NK-92 (cell line): ENCODE measurements around the gene GNB1L.
"Not testable (repeated sequence)": the region's sequence is repeated elsewhere in the genome, so short reads cannot be mapped to it uniquely, and the experiment has no call there.

Source experiments
- DNase-seq: peaks from one replicate; lab custom pipeline; 2025; ENCODE audit not compliant: unreplicated experiment; lab: John Stamatoyannopoulos, UW

The GNB1L gene

DNA sequence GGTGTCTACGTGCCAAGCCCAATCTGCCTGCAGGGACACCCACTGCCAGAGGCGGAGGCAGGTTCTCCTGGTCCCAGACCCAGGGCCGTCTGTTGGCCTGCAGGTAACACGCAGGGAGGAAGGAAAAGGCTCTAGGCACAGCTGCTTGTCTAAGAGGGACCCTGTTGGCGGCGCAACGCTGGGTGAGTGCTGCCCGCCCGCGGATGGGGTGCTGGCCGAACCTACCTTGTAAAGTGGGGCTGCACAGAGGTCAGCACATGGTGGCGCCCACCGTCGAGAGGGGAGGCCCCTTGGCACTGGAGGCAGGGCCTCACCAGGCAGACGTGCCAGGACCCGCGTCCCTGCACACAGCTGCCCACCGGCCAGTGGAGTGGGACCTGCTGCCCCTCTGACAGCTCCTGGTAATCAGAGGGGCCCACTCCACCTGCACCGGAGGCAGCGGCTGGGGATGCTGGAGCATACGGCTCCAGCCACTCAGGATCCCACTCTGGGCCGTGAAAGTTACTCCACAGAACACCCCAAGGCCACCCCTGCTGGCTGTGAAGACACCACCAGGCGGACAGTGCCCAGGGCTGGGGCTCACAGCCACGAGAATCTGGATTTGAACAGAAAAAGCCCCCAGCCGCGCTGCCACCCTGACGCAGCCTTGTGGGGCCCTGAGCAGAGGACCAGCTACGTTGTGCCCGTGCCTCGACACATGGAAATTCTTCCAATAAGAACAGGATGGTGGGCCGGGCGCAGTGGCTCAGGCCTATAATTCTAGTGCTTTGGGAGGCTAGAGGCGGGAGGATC is 70.1 kb downstream of the GNB1L start:
- DNase-seq: no peak

DNA sequence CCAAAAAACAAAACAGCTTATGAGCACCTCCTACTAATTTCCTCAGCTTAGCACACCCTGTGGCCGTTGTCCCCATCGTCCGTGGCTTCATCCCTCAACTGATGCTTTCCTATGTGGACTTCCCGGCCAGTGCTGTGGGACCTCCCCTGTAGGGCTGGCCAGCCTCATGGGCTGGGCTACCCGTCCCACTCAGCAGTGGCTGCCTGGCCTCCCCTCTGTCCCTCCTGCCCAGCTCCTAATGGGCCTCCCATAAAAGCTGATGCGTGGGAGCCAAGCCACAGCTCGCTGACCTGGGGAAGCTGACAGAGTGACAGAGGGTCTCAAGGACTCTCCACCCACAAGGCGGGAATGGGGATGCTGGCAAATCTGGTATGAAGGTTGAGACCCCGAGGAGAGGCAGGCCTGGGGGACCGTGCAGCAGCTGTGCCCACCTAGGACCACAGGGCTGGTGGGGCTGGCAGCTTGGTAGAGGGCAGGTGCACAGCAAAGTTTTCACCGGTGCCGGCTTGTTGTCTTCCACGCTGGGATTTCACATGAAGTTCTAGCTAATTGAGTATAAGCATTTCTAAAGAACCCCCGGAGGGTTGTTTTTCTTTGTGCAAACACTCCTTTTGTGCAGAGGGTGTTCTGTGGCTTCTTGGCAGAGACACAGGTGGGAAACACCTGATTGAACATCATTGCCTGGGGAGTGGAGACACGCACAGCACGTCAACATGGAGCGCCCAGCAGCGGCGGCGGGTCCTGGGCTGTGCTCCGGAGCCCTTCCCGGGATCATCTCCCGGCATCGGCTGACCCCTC is 70.9 kb downstream of the GNB1L start:
- no peak for DNase-seq

DNA sequence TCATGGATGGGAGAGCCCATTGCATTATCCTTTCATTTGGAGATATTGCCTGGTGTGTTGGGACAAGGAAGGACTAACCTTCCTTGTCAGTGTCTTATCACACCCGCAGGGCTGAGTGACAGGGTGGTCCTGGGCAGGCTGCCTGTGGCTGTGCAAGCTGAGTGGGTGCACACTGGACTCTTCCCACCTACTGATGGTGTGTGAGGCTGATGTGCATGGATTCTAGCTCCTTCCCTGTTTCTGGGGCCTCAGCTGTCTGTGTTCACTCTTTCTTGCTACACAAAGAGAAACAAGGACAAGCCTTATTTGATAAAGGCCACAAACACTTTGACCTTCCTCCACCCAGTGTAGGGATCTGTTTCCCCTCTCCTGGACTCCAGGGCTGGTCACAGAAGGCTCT is 72.1 kb downstream of the GNB1L start:
- no peak for DNase-seq

DNA sequence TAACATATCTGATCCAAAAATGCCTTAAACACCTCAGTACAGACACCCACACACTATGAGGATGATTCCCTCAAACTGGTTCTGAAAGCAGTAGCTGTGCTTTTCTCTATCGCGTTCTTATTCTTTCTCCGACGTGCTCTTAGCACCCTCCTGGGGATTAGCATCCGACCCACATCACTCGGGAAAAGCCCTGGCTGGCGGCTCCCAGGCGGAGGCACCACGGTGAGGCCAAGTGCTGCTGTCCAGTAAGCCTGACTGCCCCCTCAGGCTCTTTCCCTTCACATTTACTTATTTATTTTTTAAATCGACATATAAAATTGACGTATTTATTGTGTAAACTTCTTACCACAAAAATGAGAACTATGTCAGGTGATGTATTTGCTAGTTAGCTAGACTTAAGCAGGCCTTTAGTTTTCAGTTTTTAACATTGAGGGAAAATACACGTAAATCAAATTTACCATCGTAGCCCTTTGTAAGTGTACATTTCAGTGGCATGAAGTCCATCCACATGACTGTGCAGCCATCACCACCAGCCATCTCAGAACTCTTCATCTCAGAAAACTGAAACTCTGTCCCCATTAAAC is 74.9 kb downstream of the GNB1L start:
- no peak for DNase-seq

DNA sequence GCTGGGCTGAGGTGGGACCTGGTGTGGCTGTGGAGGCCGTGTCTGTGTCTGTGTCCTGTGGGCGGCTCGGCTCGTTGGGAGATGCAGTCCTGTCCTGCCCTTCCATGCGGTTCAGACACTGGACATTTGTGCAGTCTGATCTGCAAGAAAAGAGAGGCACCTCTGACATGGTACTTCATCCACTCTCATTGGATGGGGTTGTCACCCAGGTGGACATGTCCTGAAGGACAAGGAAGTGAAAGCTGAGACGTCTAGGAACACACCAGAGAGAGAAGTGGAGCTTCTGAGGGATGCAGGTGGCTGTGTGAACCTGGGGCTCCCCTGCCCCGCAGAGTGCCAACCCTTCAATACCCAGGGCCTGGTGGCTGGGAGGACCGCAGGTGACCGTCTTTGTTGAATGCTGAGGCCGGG is 75.7 kb downstream of the GNB1L start:
- DNase-seq: no peak

DNA sequence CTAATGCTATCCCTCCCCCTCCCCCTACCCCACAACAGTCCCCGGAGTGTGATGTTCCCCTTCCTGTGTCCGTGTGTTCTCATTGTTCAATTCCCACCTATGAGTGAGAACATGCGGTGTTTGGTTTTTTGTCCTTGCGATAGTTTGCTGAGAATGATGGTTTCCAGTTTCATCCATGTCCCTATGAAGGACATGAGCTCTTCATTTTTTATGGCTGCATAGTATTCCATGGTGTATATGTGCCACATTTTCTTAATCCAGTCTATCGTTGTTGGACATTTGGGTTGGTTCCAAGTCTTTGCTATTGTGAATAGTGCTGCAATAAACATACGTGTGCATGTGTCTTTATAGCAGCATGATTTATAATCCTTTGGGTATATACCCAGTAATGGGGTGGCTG is 77.5 kb downstream of the GNB1L start:
- not testable (repeated sequence) for DNase-seq

DNA sequence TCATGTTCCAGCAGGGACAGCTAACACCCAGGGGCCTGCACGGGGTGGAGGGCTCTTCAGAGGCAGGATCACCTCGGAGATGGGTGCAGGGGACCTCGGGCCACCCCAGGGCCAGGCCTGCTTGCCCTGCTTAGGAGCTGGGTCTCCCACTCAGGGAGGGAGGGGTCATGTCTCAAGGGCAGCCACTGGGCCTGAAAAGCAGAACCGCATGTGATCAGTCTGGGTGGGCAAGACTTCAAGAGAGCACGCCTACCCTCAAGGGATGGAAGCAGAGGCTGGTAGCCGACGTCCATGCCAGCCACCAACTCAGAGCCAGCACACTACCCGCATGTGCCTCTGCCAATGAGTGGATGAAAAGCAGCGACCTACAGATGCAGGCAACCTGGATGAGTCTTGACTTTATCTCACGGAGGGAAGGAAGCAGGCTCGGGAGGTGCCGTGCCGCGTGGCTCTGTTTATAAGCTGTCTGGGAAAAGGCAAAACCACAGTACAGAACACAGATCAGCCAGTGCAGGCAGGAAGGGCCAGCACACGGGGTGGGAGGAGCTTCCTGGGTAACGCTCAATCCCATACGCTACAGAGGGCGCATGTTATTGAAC is 78.1 kb downstream of the GNB1L start:
- no peak for DNase-seq

DNA sequence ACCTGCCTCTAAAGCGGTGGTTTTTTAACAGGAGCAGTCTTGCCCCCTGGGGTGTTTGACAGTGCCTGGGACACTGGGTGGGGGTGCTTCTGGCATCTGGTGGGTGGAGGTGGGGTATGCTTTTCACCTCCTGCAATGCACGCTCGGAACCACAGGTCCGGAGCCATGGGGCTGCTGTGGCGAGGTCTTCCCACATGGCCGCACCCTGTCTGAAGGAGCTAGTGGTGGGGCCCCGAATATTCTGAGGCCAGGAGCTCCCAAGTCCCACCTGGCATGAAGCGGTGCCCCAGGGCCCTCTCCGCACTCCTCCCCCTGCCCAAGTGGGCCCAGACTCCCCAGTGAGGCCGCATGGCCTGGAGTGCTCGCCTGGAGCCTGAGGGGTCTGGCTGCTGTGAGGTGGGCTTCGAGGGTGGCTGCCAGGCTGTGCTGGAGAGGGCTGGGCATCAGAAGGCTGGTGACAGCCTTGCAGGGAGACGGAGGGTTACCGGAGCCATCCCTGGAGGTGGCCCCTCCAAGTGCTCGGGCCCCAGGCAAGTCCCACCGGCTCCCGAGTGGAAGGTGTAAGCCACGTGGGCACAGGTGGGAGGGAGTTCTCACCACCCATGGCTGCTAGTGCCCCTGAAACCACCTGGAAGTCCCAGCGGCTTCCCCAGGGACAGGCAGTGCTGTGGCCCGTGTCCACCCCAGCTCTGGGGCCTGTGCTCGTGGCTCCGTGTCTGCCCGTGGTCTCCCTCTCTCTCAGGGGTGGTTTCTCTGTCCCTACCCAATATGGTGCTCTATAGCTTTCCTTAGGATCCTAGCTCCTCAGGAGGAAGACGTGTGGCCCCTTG is 79.0 kb downstream of the GNB1L start:
- DNase-seq: no peak

DNA sequence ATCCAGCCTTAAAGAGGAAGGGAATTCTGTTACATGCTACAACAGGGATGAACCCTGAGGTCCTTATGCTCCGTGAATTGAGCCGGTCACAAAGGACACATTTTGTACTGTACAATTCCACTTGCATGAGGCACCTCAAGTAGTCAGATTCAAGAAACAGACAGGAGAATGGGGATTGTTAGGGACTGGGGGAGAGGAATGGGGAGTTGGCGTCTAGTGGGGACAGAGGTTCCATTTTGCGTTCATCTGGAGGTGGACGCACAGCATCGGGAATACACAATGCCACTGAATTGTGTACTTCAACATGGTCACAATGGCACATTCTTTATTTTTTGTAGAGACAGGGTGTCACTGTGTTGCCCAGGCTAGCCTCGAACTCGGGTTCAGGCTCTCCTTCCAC is 80.0 kb downstream of the GNB1L start:
- DNase-seq: no peak

DNA sequence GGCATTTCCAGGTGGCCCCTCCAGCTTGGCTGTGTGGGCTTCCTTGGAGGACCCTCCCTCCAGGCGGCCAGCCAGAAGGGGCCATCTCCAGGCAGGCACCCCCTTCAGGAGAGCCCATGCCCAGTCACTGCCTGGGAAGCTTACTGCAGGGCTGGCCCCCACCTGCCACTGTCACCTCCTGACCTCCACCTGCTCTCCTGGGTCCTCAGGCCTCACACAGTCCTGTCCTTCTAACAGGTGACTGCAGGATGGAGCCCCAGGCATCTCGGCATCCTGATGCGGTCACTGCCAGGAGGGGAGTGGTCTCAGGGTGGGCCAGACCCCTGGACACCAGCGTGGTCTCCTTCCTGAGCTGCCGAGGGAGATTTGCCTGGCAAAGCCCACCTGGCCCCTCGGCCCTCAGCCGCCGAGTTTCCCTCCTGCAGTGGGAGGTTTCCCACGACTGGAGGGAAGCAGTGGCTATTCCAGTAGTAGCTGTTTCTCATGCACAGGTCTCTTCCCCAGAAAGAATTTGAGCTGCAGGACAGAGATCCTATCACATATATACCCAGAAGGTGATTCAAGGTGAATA is 81.1 kb downstream of the GNB1L start:
- no peak for DNase-seq

DNA sequence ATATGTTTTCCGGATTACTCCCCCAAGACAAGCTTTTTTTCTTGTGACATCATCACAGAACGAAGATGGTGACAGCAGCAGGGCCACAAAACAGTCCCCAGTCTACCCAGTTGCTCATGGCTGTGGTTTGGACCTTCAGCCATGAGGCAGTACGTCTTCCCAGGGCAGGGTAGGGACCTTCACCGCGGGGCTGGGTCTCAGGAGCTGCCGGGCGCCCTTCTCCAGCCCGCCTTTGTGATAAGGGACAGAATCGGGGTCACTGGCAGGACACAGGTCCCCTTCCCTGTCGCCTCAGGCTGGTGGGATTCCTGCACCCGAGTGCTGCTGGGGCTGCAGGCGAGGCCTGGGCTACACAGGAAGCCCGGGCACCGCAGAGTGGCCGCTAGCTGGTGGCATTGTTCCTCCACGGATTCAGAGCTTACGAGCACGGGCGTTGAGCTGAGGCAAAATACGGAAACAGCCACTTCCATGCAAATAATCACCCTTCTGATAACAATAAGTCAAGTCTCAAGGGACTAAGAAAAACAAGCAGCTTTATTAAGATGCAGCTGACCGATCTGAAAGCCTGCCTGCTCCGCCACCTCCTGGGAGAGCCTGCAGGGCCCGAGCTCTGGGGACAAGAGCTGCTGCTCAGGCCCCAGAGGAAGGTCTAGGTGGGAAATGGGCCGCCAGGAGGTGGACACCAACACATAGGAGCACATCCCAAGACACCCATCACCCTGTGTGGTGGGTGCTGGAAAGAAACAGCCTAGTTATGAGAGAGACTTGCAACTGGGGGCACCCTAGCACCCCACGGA is 81.8 kb downstream of the GNB1L start:
- DNase-seq: no peak

DNA sequence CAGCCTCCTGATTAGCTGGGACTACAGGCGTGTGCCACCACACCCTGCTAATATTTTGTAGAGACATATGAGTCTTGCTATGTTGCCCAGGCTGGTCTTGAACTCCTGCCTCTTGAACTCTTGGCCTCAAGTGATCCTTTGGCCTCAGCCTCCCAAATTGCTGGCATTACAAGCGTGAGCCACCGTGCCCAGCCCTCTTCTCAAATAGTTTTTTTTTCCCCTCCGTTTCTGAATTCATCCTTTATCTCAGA is 82.3 kb downstream of the GNB1L start:
- DNase-seq: no peak

DNA sequence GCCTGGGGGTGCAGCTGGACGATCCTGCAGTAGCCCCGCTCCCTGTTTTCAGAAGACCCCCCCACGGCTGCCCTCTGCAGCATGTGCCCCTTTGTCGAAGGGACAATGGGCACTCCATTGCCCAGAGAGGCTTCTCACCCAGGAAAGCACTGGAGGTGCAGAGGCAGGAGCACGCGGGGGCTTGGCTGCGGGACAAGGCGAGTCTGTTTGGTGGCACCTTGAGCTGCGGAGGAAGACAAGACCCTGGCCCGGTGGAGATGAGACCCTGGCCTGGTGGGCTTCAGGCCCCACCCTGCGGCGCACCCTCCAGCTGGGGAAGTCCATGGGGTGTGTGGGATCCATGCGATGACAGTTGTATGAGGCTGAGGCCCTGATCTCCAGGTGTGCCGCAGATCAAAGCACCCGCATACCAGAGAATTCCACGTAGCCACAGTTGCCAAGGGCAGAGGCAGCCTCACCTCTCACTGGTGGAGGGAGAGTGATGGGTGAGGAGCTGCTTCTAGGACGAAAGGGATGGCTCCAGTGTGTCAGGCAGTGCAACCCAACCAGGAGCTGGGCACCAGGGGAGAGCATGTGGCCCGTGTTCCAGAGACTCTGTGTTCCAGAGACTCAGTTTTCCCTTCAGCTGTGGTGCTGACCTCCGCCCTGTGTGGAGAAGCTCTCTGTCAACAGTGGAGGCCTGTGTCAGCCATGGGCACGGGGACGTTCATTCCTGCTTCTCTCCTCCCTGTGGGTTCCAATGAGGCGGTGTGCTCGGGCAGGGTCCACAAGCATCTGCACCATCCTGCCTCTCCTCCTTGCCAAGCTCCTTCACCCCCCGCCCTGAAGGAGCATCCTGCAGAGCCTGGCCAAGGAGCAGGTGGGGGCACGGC is 84.1 kb downstream of the GNB1L start:
- DNase-seq: no peak

DNA sequence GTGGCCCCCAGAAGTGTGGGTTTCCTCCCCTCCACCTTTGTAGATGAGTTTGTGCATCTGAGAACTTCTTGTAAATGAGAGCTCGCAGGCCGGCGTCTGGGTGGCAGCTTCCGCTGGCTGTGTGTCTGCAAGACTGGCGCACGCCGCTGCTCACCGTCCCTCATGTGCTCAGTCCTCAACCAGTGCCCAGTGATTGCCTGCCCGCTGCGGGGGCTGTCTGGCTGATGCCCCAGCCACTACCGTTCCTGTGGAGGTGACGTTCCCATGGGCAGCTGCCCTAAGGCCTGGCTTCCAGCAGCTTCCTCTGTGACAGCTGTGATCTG is 85.3 kb downstream of the GNB1L start:
- DNase-seq: no peak

DNA sequence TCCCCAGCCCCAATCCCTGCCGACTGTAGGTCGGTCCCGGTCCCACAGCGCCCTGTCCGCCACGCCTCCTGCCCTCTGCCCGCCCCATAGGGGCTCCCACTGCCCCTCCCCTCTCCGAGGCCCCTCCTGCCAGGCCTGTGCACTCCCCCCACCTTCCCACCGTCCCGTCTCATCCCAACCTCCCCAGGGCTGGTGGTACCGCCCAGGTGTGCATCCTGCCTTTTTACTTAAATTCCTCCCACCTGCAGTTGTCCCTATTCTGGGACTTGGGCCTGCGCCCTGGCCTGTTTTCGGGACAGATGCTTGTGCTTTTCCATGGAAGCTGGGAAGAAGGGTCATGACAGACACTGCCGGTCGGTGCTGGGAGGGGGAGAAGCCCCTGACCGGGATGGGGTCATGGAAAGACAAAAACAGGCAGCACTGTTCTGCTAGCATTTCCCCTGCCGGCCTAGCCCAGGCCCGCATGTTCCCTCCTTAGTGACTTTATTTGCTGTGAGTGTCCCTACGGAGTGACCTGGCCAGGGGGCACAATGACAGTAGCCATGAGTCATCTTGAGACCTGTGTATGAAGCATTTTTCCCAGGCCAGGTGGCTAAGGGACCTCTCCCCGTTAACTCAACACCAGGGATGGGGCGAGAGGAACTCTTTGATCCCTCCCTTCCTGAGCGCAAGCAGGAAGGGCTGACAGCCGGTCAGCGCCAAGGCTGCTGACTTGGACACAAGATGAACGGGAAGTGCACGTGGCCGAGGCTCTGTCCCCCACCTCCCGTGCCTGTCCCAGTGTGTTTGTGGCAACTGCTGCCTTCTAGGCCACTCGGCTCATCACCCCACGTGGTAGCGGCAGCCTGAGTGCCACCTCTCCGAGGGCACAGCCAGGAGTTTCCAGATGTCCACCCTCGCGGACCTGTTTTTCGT is 87.0 kb downstream of the GNB1L start:
- DNase-seq: no peak

DNA sequence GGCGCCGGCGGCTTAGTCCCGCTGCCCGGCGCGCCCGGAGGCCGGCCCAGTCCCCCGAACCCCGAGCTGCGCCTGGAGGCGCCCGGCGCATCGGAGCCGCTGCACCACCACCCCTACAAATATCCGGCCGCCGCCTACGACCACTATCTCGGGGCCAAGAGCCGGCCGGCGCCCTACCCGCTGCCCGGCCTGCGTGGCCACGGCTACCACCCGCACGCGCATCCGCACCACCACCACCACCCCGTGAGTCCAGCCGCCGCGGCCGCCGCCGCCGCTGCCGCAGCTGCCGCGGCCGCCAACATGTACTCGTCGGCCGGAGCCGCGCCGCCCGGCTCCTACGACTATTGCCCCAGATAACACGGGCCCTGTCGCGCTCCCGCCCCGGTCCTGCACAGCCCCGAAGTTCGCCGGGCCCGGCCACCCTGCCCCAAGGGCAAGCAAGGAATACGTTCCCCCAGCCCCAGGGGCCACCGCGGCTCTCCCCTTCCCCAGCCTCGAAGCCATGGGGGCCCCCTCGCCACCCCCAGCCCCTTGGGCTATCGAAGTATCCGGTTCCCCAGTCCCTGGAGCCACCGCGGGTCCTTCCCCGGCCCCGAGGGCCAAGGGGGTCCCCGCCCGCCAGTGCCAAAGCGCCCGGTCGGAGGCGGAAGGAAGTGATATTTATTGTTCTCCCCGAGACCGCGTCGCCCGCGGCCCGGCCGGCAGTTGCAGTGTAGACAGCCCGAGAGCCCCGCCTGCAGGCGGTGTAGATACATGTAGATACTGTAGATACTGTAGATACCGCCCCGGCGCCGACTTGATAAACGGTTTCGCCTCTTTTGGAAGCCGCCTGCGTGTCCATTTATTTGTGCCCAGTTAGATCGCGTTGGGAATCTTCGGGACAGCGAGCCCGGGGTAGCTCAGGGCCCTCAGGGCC is 87.9 kb downstream of the GNB1L start:
- no peak for DNase-seq

DNA sequence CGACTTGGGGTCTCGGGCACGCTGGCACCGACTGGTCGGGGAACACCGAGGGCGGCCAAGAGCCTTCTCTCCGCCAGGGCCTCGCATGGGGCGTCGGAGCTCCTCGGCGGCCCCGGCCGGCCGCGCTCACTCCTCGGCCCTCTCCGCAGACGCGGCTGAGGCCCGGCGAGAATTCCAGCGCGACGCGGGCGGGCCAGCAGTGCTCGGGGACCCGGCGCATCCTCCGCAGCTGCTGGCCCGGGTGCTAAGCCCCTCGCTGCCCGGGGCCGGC is 88.5 kb downstream of the GNB1L start:
- DNase-seq: no peak
